Measurements from ENCODE around the gene TSBP1.
"Not testable (repeated sequence)": the region's sequence is repeated elsewhere in the genome, so short reads cannot be mapped to it uniquely, and the experiment has no call there.

Gene TSBP1

DNA sequence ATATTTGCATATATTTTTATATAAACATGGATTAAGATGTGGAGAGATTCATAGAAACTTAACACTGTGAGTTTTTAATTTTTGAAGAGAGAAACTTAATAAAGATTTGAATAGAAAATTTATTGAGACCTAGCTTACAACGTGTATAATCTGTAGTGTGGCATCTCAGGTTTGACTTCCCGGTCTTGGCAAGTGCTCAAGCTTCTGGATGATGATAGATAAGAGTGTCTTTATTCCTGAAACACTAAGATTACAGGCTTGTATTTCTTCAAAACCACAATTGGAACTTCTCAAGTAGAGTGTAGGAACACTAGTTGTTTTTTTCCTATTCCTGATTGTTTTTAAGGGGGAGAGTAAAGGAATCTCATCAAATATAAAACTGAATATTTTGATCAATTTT, 83.3 kb downstream of the TSBP1 start:
- Histone ChIP-seq H3K4me1 (ENCODE audit: insufficient read depth, low read length) (no peaks in the 10 kb centered on the region), H3K36me3 (ENCODE audit: insufficient read depth, low read length) (no peaks in the 10 kb centered on the region), H3K9ac (ENCODE audit: low read depth, low read length) (no peak overlapping the region), H3K9me3 (ENCODE audit: control insufficient read depth, insufficient read depth, low read length) (no peaks in the 10 kb centered on the region)

DNA sequence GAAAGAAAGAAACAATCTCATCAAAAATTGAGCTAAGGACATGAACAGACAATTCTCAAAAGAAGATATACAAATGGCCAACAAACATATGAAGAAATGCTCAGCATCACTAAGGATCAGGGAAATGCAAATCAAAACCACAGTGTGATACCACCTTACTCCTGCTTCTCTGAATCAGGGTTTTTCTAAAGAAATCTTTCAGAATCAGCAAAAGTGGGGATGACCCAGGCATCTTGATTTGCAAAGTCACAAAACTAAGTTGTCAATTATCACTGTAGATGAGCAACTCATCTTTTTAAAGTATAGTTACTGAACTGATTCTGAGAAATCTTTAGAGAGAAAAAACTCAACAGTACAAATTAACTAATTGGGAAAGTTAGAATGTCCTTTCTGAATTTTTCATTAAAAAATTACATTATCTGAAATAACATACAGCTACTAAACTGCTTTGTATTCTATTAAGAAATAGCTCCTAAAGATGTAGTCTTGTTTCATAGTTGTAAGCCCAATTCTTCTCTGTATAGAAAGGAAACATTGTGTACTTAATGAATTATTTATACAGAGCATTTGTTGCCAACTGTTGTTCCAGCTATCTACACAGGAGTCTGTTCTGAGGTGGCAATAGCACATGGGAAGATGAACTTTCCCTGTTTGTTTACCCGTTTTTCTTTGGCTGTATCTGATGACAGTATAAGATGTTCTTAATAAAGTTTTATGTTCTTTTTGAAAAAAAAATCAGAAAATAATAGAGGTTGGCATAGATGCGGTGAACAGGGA, 97.7 kb downstream of the TSBP1 start:
- not testable (repeated sequence) for H3K4me1 ChIP-seq (ENCODE audit: insufficient read depth, low read length); H3K9me3 ChIP-seq (ENCODE audit: control insufficient read depth, insufficient read depth, low read length); H3K9ac ChIP-seq (ENCODE audit: low read depth, low read length); H3K36me3 ChIP-seq (ENCODE audit: insufficient read depth, low read length)

GRCh38 chr6:32271429-32271828, 100.3 kb downstream of the TSBP1 start:
- Histone ChIP-seq H3K36me3 (ENCODE audit: insufficient read depth, low read length) (no peaks in the 10 kb centered on the region), H3K9ac (ENCODE audit: low read depth, low read length) (no peak overlapping the region), H3K4me1 (ENCODE audit: insufficient read depth, low read length) (no peaks in the 10 kb centered on the region), H3K9me3 (ENCODE audit: control insufficient read depth, insufficient read depth, low read length) (no peaks in the 10 kb centered on the region)

GRCh38 chr6:32268459-32268858, 103.2 kb downstream of the TSBP1 start:
- not testable (repeated sequence) for H3K9me3 ChIP-seq (ENCODE audit: control insufficient read depth, insufficient read depth, low read length); H3K36me3 ChIP-seq (ENCODE audit: insufficient read depth, low read length); H3K9ac ChIP-seq (ENCODE audit: low read depth, low read length); H3K4me1 ChIP-seq (ENCODE audit: insufficient read depth, low read length)

DNA sequence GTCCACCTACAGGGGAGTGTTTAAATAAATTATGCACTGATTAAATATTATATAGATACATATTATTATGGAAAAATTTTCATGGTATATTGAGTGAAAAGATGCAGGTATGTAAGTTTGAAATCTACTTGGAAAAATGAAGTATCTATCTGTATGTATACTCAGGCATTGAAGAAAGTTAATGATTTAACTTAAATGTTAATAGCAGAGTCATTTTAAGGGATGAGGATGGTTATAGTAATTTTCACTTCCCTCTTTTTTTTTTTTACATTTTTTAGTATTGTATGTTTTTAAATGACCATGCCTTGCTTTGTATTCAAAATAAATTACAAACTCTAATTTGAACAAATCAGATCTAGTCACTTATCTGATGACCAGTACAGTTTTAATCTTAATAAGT, 104.7 kb downstream of the TSBP1 start:
- H3K9me3 ChIP-seq (ENCODE audit: control insufficient read depth, insufficient read depth, low read length) = no peaks in the 10 kb centered on the region; the same call in 1 of the 2 replicates
- H3K36me3 ChIP-seq (ENCODE audit: insufficient read depth, low read length) = no peaks in the 10 kb centered on the region
- H3K9ac ChIP-seq (ENCODE audit: low read depth, low read length) = no peak overlapping the region
- no peaks in the 10 kb centered on the region for H3K4me1 ChIP-seq (ENCODE audit: insufficient read depth, low read length)

GRCh38 chr6:32257262-32257661, 114.4 kb downstream of the TSBP1 start:
- H3K9ac ChIP-seq (ENCODE audit: low read depth, low read length); H3K36me3 ChIP-seq (ENCODE audit: insufficient read depth, low read length): not testable (repeated sequence)

GRCh38 chr6:32255199-32256153, 116.2 kb downstream of the TSBP1 start:
- Histone ChIP-seq H3K9ac (ENCODE audit: low read depth, low read length) (peak overlapping the region; percentile 56), H3K4me1 (ENCODE audit: insufficient read depth, low read length) (peaks cover 7% of the 10 kb centered on the region; the same call in 1 of the 2 replicates), H3K9me3 (ENCODE audit: control insufficient read depth, insufficient read depth, low read length) (no peaks in the 10 kb centered on the region), H3K36me3 (ENCODE audit: insufficient read depth, low read length) (no peaks in the 10 kb centered on the region)

More at GRCh38 chr6:32257262-32257661, 114.4 kb downstream of the TSBP1 start:
- not testable (repeated sequence) for H3K9me3 ChIP-seq (ENCODE audit: control insufficient read depth, insufficient read depth, low read length); H3K4me1 ChIP-seq (ENCODE audit: insufficient read depth, low read length)

DNA sequence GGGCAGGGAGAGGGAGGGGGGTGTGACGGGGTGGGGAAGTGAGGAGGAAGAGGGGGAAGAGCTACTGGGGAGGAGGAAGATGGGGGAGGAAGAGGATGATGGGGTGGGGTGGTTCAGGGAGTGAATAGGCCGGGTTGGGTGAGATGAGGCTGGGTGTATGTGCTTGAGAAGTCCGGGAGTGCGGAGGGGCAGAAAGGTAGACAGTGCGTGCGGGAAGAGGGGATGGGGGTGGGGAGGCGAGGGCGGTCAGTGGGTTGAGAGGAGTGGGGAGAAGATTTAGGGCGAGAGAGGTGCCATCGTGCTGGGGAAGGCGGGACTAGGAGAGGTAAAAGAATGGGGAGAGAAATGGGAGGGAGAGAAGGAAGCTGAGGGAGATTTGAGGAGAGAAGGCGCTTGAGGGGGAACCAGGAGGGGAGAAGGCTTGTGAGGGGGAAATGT, 116.9 kb downstream of the TSBP1 start:
- no peaks in the 10 kb centered on the region for H3K36me3 ChIP-seq (ENCODE audit: insufficient read depth, low read length)
- no peaks in the 10 kb centered on the region for H3K9me3 ChIP-seq (ENCODE audit: control insufficient read depth, insufficient read depth, low read length)
- H3K4me1 ChIP-seq (ENCODE audit: insufficient read depth, low read length) = peaks cover 7% of the 10 kb centered on the region; the same call in 1 of the 2 replicates
- peak overlapping the region; percentile 56 for H3K9ac ChIP-seq (ENCODE audit: low read depth, low read length)

GRCh38 chr6:32252331-32253009, 119.2 kb downstream of the TSBP1 start:
- Histone ChIP-seq H3K9me3 (ENCODE audit: control insufficient read depth, insufficient read depth, low read length) (peaks cover 5% of the 10 kb centered on the region), H3K36me3 (ENCODE audit: insufficient read depth, low read length) (no peaks in the 10 kb centered on the region), H3K4me1 (ENCODE audit: insufficient read depth, low read length) (peaks cover 7% of the 10 kb centered on the region; the same call in 1 of the 2 replicates), H3K9ac (ENCODE audit: low read depth, low read length) (no peak overlapping the region)

DNA sequence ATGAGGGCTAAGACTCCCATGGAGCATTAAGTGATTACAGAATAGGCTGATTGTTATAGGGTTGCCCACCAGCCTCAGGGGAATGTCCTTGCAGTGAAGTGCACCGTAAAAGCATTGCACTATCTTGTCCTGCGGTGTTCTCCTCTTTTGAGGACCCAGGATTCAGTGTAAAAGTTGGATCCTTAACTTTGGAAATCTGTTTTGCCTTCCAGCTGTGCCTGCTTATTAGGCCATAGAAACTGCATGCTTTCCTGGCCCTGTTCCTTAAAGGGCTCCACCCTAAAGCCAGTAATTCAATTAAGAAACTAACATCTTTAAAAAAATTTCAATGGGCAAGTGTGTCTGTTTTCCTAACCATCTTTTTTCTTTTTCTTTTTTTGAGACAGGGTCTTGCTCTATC, 122.4 kb downstream of the TSBP1 start:
- Histone ChIP-seq H3K9me3 (ENCODE audit: control insufficient read depth, insufficient read depth, low read length) (peaks cover 5% of the 10 kb centered on the region), H3K4me1 (ENCODE audit: insufficient read depth, low read length) (0 out of 2 replicates have a peak, but pooled peaks cover 7% of the 10 kb centered on the region), H3K36me3 (ENCODE audit: insufficient read depth, low read length) (no peaks in the 10 kb centered on the region), H3K9ac (ENCODE audit: low read depth, low read length) (no peak overlapping the region)

DNA sequence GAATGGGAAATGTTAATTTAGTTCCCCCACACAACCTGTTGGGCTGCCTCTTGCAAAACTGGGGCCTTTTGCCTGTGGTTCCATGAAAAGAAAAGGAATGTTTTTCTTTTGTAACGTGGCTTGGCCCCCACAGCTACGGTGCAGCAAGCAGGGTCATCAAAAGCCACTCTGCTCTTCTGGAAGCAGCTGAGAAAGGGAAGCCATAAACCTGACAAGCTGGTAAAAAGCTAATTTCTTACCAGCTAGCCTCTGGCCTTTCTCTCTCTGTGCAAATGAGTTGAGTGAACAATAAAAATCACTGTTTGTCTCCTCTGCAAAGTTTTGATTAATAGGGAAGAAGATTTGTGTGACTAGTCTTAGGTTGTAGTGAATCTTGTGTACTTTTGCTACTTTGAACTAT, 124.3 kb downstream of the TSBP1 start:
- Histone ChIP-seq H3K9ac (ENCODE audit: low read depth, low read length) (no peak overlapping the region), H3K36me3 (ENCODE audit: insufficient read depth, low read length) (no peaks in the 10 kb centered on the region), H3K9me3 (ENCODE audit: control insufficient read depth, insufficient read depth, low read length) (peaks cover 5% of the 10 kb centered on the region), H3K4me1 (ENCODE audit: insufficient read depth, low read length) (no peaks in the 10 kb centered on the region)

- H3K9me3 ChIP-seq (ENCODE audit: control insufficient read depth, insufficient read depth, low read length) = peaks cover 5% of the 10 kb centered on the region
- H3K9ac ChIP-seq (ENCODE audit: low read depth, low read length) = peak overlapping the region; percentile 16; the same call in 1 of the 2 replicates
Observed at GRCh38 chr6:32244946-32245398, 126.7 kb downstream of the TSBP1 start.

DNA sequence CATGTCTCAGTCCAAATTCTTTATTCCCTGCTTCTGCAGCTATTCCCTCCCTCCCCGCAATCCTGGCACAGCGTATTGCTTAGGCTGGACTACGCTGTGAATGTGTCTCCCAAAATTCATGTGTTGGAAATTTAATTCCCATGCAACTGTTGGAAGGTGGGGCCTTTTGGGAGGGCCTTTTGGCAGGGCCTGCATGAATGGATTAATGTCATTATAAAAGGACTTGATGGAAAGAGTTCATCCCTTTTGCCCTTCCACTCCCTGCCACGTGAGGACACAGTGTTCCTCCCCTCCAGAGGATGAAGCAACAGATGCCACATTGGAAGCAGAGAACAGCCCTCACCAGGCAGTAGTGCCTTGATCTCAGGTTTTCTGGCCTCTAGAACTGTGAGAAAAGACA, 127.4 kb downstream of the TSBP1 start:
- no peaks in the 10 kb centered on the region for H3K4me1 ChIP-seq (ENCODE audit: insufficient read depth, low read length)
- H3K36me3 ChIP-seq (ENCODE audit: insufficient read depth, low read length) = no peaks in the 10 kb centered on the region
- no peak overlapping the region for H3K9ac ChIP-seq (ENCODE audit: low read depth, low read length)
- H3K9me3 ChIP-seq (ENCODE audit: control insufficient read depth, insufficient read depth, low read length) = peaks cover 4% of the 10 kb centered on the region

More at GRCh38 chr6:32244946-32245398, 126.7 kb downstream of the TSBP1 start:
- no peaks in the 10 kb centered on the region for H3K36me3 ChIP-seq (ENCODE audit: insufficient read depth, low read length)
- H3K4me1 ChIP-seq (ENCODE audit: insufficient read depth, low read length) = no peaks in the 10 kb centered on the region
